A673 (cell line): ENCODE data around the gene C4B. TPM values are rescaled to one million over a fixed set of nuclear protein-coding genes. Genes with fewer than 3 reads are reported as not detected.

ENCODE experiments used
- BruUV-seq: library from RNA; stranded (reverse); fragments of 400-500 nt; replicated peaks from 2 replicates; lab custom pipeline; 2021; lab: Mats Ljungman, UMichigan
- CTCF ChIA-PET: fragments of 300-600 bp; sonication (Branson Sonifier 250); formaldehyde crosslinking; loops from one replicate; lab custom pipeline; 2022; ENCODE audit warnings: antibody characterized with exemption; lab: Charles Lee
- POLR2A ChIA-PET: fragments of 300-600 bp; sonication (Branson Sonifier 250); formaldehyde crosslinking; loops from one replicate; lab custom pipeline; 2022; ENCODE audit warnings: antibody characterized with exemption; ENCODE audit not compliant: low non-redundant PET; lab: Charles Lee
- DNase-seq: peaks from one replicate; pipeline ENCODE4 v3.0.0-alpha.2; 2015; ENCODE audit warnings: low spot score
- H3K27ac ChIP-seq: fragments of 200-600 bp; sonication (generic); 2 replicates; pipeline ENCODE4 v1.5.1; 2016; ENCODE audit warnings: mixed run types, low read depth, mild to moderate bottlenecking, mixed read lengths, antibody characterized with exemption, low read length; ENCODE audit not compliant: poor library complexity, severe bottlenecking
- H3K27me3 ChIP-seq: fragments of 200-600 bp; sonication (generic); replicated peaks from 2 replicates; pipeline ENCODE4 v1.6.1; 2017; ENCODE audit warnings: mixed run types, low read depth, mild to moderate bottlenecking, mixed read lengths, antibody characterized with exemption, low read length; ENCODE audit not compliant: insufficient read depth, poor library complexity
- H3K36me3 ChIP-seq: fragments of 200-600 bp; sonication (generic); 2 replicates; pipeline ENCODE4 v1.6.1; 2016; ENCODE audit warnings: mixed run types, mild to moderate bottlenecking, mixed read lengths, antibody characterized with exemption, low read length; ENCODE audit not compliant: insufficient read depth, poor library complexity, severe bottlenecking
- H3K4me1 ChIP-seq: fragments of 200-600 bp; sonication (generic); 2 replicates; pipeline ENCODE4 v1.6.1; 2017; ENCODE audit warnings: mixed run types, mild to moderate bottlenecking, mixed read lengths, antibody characterized with exemption, low read length; ENCODE audit not compliant: insufficient read depth, poor library complexity, severe bottlenecking
- H3K4me3 ChIP-seq: fragments of 200-600 bp; sonication (generic); 2 replicates; pipeline ENCODE4 v1.5.1; 2016; ENCODE audit warnings: low read depth, mixed run types, mild to moderate bottlenecking, mixed read lengths, low read length; ENCODE audit not compliant: poor library complexity, severe bottlenecking
- H3K9me3 ChIP-seq: fragments of 200-600 bp; sonication (generic); 2 replicates; pipeline ENCODE4 v1.6.1; 2016; ENCODE audit warnings: mixed run types, low read depth, mild to moderate bottlenecking, mixed read lengths, antibody characterized with exemption, low read length; ENCODE audit not compliant: poor library complexity, severe bottlenecking
- EZH2 ChIP-seq: fragments of 200-600 bp; sonication (generic); IDR thresholded peaks from 2 replicates; pipeline ENCODE4 v1.6.1; 2017; ENCODE audit warnings: borderline replicate concordance, low read depth, mild to moderate bottlenecking, mixed read lengths, antibody characterized with exemption, low read length; ENCODE audit not compliant: poor library complexity, severe bottlenecking
- intact Hi-C: fragments of 100-400 bp; cut with micrococcal nuclease; formaldehyde crosslinking; loops from one replicate; pipeline ENCODE4 v1.10.0; 2022; ENCODE audit not compliant: unreplicated experiment
- total RNA-seq: library from RNA; stranded (reverse); gene quantifications from 2 replicates; pipeline ENCODE4 v1.2.3, GENCODE V29; 2021
- TF ChIP-seq, protein P1 (sequence below): fragments of 300-800, 200-600 bp; sonication (generic); conservative IDR thresholded peaks from 2 replicates; pipeline ENCODE4 v1.5.1; 2017; ENCODE audit warnings: low read depth, mild to moderate bottlenecking, antibody characterized with exemption, low read length, moderate library complexity, mixed read lengths

The C4B gene
- total RNA-seq, 1 experiment from 2014 or later: 2.2 TPM

DNA sequence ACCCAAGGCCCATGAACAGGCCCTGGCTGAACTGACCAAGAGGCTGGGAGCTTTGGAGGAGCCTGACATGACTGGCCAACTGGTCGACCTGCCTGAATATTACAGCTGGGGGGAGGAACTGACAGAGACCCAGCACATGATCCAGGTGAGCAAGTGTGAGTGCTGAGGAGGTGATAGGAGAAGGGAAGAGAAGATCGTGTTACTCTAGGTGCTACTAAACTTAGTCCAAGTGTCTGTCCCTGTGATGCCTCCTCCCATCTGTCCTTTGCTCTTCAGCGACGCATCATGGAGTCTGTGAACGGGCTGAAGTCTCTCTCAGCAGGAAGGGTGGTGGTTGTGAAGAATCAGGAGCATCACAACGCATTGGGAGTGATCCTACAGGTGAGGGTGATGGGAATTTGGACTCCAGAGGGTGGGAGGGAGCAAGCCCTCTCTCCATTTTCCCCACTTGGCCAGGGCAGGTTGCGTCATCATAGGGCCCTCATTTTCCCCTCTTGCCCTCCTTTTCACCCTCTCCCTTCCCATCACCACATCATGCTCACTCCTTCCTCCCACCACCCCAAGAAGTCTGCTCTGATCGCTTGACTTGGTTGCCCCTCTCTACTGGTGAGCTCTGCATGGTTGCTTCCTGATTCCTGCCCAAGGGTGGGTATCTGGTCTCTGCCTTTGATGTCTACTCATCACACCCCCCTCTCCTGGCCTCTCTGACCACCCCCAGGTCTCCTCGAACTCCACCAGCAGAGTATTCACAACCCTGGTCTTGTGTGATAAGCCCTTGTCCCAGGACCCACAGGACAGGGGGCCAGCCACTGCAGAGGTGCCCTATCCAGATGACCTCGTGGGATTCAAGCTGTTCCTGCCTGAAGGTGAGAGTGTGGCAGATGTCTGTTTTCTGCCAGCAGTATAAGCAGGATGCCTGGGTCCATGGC is 47.3 kb upstream of the C4B start:
- CTCF ChIA-PET: no interaction called here
- Histone ChIP-seq H3K9me3 (no peaks in the 10 kb centered on the region), H3K4me1 (peaks cover 9% of the 10 kb centered on the region), H3K27me3 (no peaks in the 10 kb centered on the region), H3K36me3 (peaks cover 40% of the 10 kb centered on the region), H3K27ac (no peak overlapping the region), H3K4me3 (no peak overlapping the region)
- TF ChIP-seq, protein P1, sequence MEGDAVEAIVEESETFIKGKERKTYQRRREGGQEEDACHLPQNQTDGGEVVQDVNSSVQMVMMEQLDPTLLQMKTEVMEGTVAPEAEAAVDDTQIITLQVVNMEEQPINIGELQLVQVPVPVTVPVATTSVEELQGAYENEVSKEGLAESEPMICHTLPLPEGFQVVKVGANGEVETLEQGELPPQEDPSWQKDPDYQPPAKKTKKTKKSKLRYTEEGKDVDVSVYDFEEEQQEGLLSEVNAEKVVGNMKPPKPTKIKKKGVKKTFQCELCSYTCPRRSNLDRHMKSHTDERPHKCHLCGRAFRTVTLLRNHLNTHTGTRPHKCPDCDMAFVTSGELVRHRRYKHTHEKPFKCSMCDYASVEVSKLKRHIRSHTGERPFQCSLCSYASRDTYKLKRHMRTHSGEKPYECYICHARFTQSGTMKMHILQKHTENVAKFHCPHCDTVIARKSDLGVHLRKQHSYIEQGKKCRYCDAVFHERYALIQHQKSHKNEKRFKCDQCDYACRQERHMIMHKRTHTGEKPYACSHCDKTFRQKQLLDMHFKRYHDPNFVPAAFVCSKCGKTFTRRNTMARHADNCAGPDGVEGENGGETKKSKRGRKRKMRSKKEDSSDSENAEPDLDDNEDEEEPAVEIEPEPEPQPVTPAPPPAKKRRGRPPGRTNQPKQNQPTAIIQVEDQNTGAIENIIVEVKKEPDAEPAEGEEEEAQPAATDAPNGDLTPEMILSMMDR: no peak
- TF ChIP-seq EZH2: no peak
- POLR2A ChIA-PET: interaction anchor here (0.6 kb wide), 1 partner anchor 140 kb away, joined by 5 read pairs; the partner anchor contains the start of gene HSPA1B
- intact Hi-C loops: no loop called here
- BruUV-seq: no TSS peak
- DNase-seq: no peak

DNA sequence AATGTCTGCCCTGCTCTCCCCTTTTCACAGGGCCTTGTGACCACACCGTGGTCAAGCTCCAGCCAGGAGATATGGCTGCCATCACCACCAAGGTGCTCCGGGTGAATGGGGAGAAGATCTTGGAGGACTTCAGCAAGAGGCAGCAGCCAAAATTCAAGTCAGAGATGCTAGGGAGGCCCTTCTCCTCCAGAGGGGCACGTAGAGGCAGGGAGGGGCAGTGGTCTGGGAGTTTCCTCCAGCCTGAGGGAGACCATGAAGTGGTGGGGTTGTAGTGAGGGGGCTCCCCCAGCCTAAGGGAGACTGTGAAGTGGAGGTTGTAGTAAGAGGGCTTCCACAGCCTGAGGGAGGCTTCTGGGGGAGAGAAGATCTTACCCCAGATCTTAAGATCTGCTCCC is 46.7 kb upstream of the C4B start:
- ChIA-PET CTCF (no interaction called here), POLR2A (no interaction called here)
- no peaks in the 10 kb centered on the region for H3K9me3 ChIP-seq
- no peaks in the 10 kb centered on the region for H3K27me3 ChIP-seq
- H3K4me3 ChIP-seq: no peak overlapping the region
- TF ChIP-seq, protein P1: no peak
- TF ChIP-seq EZH2: no peak
- no peak overlapping the region for H3K27ac ChIP-seq
- intact Hi-C loops: no loop called here
- peaks cover 40% of the 10 kb centered on the region for H3K36me3 ChIP-seq
- no peak for DNase-seq
- peaks cover 11% of the 10 kb centered on the region for H3K4me1 ChIP-seq
- no TSS peak for BruUV-seq

DNA sequence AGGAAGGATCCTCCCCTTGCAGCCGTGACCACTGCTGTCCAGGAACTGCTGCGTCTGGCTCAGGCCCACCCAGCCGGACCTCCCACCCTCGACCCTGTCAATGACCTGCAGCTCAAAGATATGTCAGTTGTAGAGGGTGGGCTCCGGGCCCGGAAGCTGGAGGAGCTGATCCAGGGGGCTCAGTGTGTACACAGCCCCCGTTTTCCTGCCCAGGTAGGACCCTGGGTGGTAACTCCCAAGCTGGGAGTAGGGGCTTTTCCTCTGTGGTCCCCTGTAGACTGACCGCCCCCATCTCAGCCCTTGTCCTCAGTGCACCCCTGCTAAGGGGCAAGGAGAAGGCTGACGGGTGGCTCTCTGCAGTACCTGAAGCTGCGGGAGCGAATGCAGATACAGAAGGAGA is 46.3 kb upstream of the C4B start:
- peaks cover 15% of the 10 kb centered on the region for H3K4me1 ChIP-seq
- intact Hi-C loops: no loop called here
- POLR2A ChIA-PET: no interaction called here
- H3K27ac ChIP-seq: no peak overlapping the region
- no TSS peak for BruUV-seq
- no peak for TF ChIP-seq EZH2
- TF ChIP-seq, protein P1: no peak
- CTCF ChIA-PET: no interaction called here
- no peak overlapping the region for H3K4me3 ChIP-seq
- peaks cover 40% of the 10 kb centered on the region for H3K36me3 ChIP-seq
- no peak for DNase-seq
- no peaks in the 10 kb centered on the region for H3K9me3 ChIP-seq
- no peaks in the 10 kb centered on the region for H3K27me3 ChIP-seq
